GM23338 (cell line): ENCODE data around the gene ART4. TPM values are rescaled to one million over a fixed set of nuclear protein-coding genes. Genes with fewer than 3 reads are reported as not detected.

Source experiments
- ATAC-seq: fragments of 200-7000 bp; cut with Tn5 transposase; 3 replicates; pipeline ENCODE4 v1.9.1; 2020
- DNase-seq: peaks from one replicate; pipeline ENCODE4 v3.0.0-alpha.2; 2015; ENCODE audit warnings: low spot score
- H2AFZ ChIP-seq: fragments of 200-600 bp; sonication (generic); 2 replicates; pipeline ENCODE4 v1.8.0; 2016; ENCODE audit warnings: antibody characterized with exemption, mild to moderate bottlenecking, moderate library complexity
- H3F3A ChIP-seq: fragments of 200-600 bp; sonication (generic); replicated peaks from 2 replicates; pipeline ENCODE4 v1.8.0; 2017; ENCODE audit warnings: antibody characterized with exemption, mixed run types, low read depth
- H3K27ac ChIP-seq: fragments of 200-600 bp; sonication (generic); 2 replicates; pipeline ENCODE4 v1.6.1; 2016; ENCODE audit warnings: low read depth
- H3K27me3 ChIP-seq: fragments of 200-600 bp; sonication (generic); 2 replicates; pipeline ENCODE4 v1.8.0; 2016; ENCODE audit warnings: mild to moderate bottlenecking, mixed run types, moderate library complexity; ENCODE audit not compliant: insufficient read depth
- H3K36me3 ChIP-seq: fragments of 200-600 bp; sonication (generic); 2 replicates; pipeline ENCODE4 v1.8.0; 2016; ENCODE audit warnings: mild to moderate bottlenecking; ENCODE audit not compliant: insufficient read depth
- H3K4me1 ChIP-seq: fragments of 200-600 bp; sonication (generic); 2 replicates; pipeline ENCODE4 v1.8.0; 2016; ENCODE audit warnings: mild to moderate bottlenecking, moderate library complexity; ENCODE audit not compliant: insufficient read depth
- H3K4me2 ChIP-seq: fragments of 200-600 bp; sonication (generic); 2 replicates; pipeline ENCODE4 v1.7.1; 2017; ENCODE audit warnings: mixed run types
- H3K4me3 ChIP-seq: fragments of 200-600 bp; sonication (generic); 2 replicates; pipeline ENCODE4 v1.6.1; 2016; ENCODE audit warnings: mixed run types
- H3K79me2 ChIP-seq: fragments of 200-600 bp; sonication (generic); replicated peaks from 2 replicates; pipeline ENCODE4 v1.8.0; 2017; ENCODE audit warnings: mild to moderate bottlenecking; ENCODE audit not compliant: insufficient read depth
- H3K9me2 ChIP-seq: fragments of 200-600 bp; sonication (generic); 2 replicates; pipeline ENCODE4 v1.8.0; 2017; ENCODE audit not compliant: insufficient read depth
- H4K20me1 ChIP-seq: fragments of 200-600 bp; sonication (generic); replicated peaks from 2 replicates; pipeline ENCODE4 v1.8.0; 2017; ENCODE audit warnings: mild to moderate bottlenecking; ENCODE audit not compliant: insufficient read depth
- H3K27ac Mint-ChIP-seq: 2 replicates; pipeline ENCODE4 v1.8.0; 2020; ENCODE audit warnings: inconsistent platforms, mild to moderate bottlenecking, moderate library complexity, mixed read lengths
- H3K27me3 Mint-ChIP-seq: 3 replicates; pipeline ENCODE4 v1.8.0; 2022; ENCODE audit warnings: low read depth, mild to moderate bottlenecking, moderate library complexity, mixed read lengths, inconsistent platforms; ENCODE audit not compliant: insufficient read depth, poor library complexity
- H3K36me3 Mint-ChIP-seq: 3 replicates; pipeline ENCODE4 v1.8.0; 2021; ENCODE audit warnings: low read depth, mild to moderate bottlenecking, inconsistent platforms, moderate library complexity, mixed read lengths
- H3K4me1 Mint-ChIP-seq: 3 replicates; pipeline ENCODE4 v1.8.0; 2020; ENCODE audit warnings: mild to moderate bottlenecking, inconsistent platforms, mixed read lengths
- H3K4me3 Mint-ChIP-seq: 3 replicates; pipeline ENCODE4 v1.8.0; 2021; ENCODE audit warnings: moderate library complexity, mild to moderate bottlenecking, inconsistent platforms, mixed read lengths
- H3K9me3 Mint-ChIP-seq: 3 replicates; pipeline ENCODE4 v1.8.0; 2020; ENCODE audit warnings: moderate library complexity, mild to moderate bottlenecking, inconsistent platforms, mixed read lengths
- CREB1 ChIP-seq: fragments of 250-450 bp; sonication (Bioruptor Pico); IDR thresholded peaks from 2 replicates; pipeline ENCODE4 v1.5.0; 2020; ENCODE audit warnings: low read depth, mild to moderate bottlenecking, moderate library complexity
- CTCF ChIP-seq, 2 experiments: fragments of 200-600 bp in 1 of 2; sonication (generic) in 1 of 2; conservative IDR thresholded peaks; 2 replicates each; pipeline versions ENCODE4 v1.5.1 to v1.6.1; 2016 to 2017; ENCODE audit warnings: antibody characterized with exemption in 2 of 2, low read depth in 2 of 2, mild to moderate bottlenecking in 2 of 2, moderate library complexity in 1 of 2
- REST ChIP-seq: IDR thresholded peaks from one replicate; pipeline ENCODE4 v1.6.1; 2018; ENCODE audit warnings: antibody characterized with exemption; ENCODE audit not compliant: unreplicated experiment
- STAT1 ChIP-seq: IDR thresholded peaks from one replicate; pipeline ENCODE4 v1.6.1; 2016; ENCODE audit warnings: antibody characterized with exemption; ENCODE audit not compliant: unreplicated experiment
- ZNF114 ChIP-seq: fragments of 250-450 bp; sonication (Bioruptor Pico); IDR thresholded peaks from 2 replicates; pipeline ENCODE4 v1.5.0; 2020; ENCODE audit warnings: mild to moderate bottlenecking, moderate library complexity
- ZNF462 ChIP-seq: fragments of 250-450 bp; sonication (Bioruptor Pico); IDR thresholded peaks from 2 replicates; pipeline ENCODE4 v1.5.0; 2020; ENCODE audit warnings: mild to moderate bottlenecking, moderate library complexity
- polyA plus RNA-seq: library from polyadenylated mRNA; unstranded; fragments of >200 nt; fragmentation: Nextera tagmentation; extraction: Ambion mirVana; gene quantifications from 2 replicates; pipeline ENCODE4 v1.2.1, GENCODE V29; 2016
- total RNA-seq: library from RNA; depleted of rRNA; stranded (reverse); fragments of >200 nt; shearing (Covaris generic); gene quantifications from 2 replicates; pipeline ENCODE4 v1.2.3, GENCODE V29; 2014

ART4 gene
- total and polyA plus RNA-seq, 2 experiments from 2014 or later = 0.08 TPM; not detected in 1

- no peak for TF ChIP-seq ZNF462 (CRISPR knock-in tag)
- TF ChIP-seq REST = no peak
Observed at GRCh38 chr12:14824012-14824634, 19.2 kb downstream of the ART4 start (continued).

GRCh38 chr12:14814014-14814413, 29.3 kb downstream of the ART4 start, which contains the start of gene SMCO3:
TSS of gene SMCO3 (minus strand) at chr12:14814182. CDS start at chr12:14806680, 7,502 bp downstream.
- H3K27me3 Mint-ChIP-seq = peaks cover 3% of the 10 kb centered on the region
- no peak within 1 kb of the TSS for H3K4me3 Mint-ChIP-seq
- no peaks in the 10 kb centered on the region for H3K4me1 Mint-ChIP-seq
- no peaks in the 10 kb centered on the region for H3K36me3 Mint-ChIP-seq
- no peaks in the 10 kb centered on the region for H3K27me3 ChIP-seq
- no peaks in the 10 kb centered on the region for H3K9me3 Mint-ChIP-seq
- no peak within 1 kb of the TSS for H3K4me2 ChIP-seq
- DNase-seq (no peak), ATAC-seq (no peak)
- H3F3A ChIP-seq = no peaks in the 10 kb centered on the region
- no peaks in the 10 kb centered on the region for H4K20me1 ChIP-seq
- H3K36me3 ChIP-seq = no peaks in the 10 kb centered on the region
- H3K9me2 ChIP-seq = no peaks in the 10 kb centered on the region; the same call in 1 of the 2 replicates
- no peak within 1 kb of the TSS for H3K27ac Mint-ChIP-seq
- no peak within 1 kb of the TSS for H3K4me3 ChIP-seq
- no peaks in the 10 kb centered on the region for H3K4me1 ChIP-seq
- no peak within 1 kb of the TSS for H3K27ac ChIP-seq
- H3K79me2 ChIP-seq = no peaks in the 10 kb centered on the region
- no peak within 1 kb of the TSS for H2AFZ ChIP-seq
- TF ChIP-seq CTCF (conservative IDR thresholded peaks at IDR 0.05; ENCODE audit: low read depth in 2 of 2) = no peak
- no peak for TF ChIP-seq CREB1 (CRISPR knock-in tag)
- TF ChIP-seq STAT1 = no peak
- no peak for TF ChIP-seq ZNF114 (CRISPR knock-in tag)
